GM12878 (cell line): ENCODE results near the gene LAP3. TPM values are rescaled to one million over a fixed set of nuclear protein-coding genes. Genes with fewer than 3 reads are reported as not detected.

Experiments
- ATAC-seq: fragments of 200-7000 bp; cut with Tn5 transposase; 3 replicates; pipeline ENCODE4 v1.9.1; 2020; ENCODE audit warnings: mild to moderate bottlenecking, moderate library complexity
- BruUV-seq: library from RNA; stranded (reverse); fragments of 400-500 nt; replicated peaks from 2 replicates; lab custom pipeline; 2021; lab: Mats Ljungman, UMichigan
- CTCF ChIA-PET: fragments of 300-600 bp; sonication (Branson Sonifier 250); formaldehyde crosslinking; extraction: SDS; loops from one replicate; lab custom pipeline; 2021; ENCODE audit warnings: inconsistent platforms; lab: Yijun Ruan, JAX
- POLR2A ChIA-PET: fragments of 350-600 bp; formaldehyde crosslinking; extraction: SDS; loops from one replicate; lab custom pipeline; 2021; ENCODE audit warnings: inconsistent platforms; lab: Charles Lee
- RAD21 ChIA-PET: fragments of 300-600 bp; sonication (Branson Sonifier 250); formaldehyde crosslinking; loops from one replicate; lab custom pipeline; 2023; ENCODE audit warnings: antibody characterized with exemption; ENCODE audit not compliant: unreplicated experiment; lab: Charles Lee
- SMC1A ChIA-PET: fragments of 300-600 bp; sonication (Branson Sonifier 250); formaldehyde crosslinking; loops from one replicate; lab custom pipeline; 2023; ENCODE audit not compliant: unreplicated experiment, uncharacterized antibody; lab: Charles Lee
- DNase-seq: peaks from one replicate; pipeline ENCODE4 v3.0.0-alpha.2; 2011; ENCODE audit warnings: low read depth, low spot score
- FAIRE-seq: peaks from 3 replicates; lab custom pipeline; 2011; peaks lifted over from hg19 to GRCh38; lab: Jason Lieb, UNC
- H2AFZ ChIP-seq: 2 replicates; pipeline ENCODE4 v1.6.0; 2011; ENCODE audit warnings: low read depth, low read length, control low read depth; ENCODE audit not compliant: control insufficient read depth
- H3K27ac ChIP-seq: 2 replicates; pipeline ENCODE4 v1.5.1; 2011; ENCODE audit warnings: control low read depth; ENCODE audit not compliant: control insufficient read depth, insufficient read depth
- H3K27me3 ChIP-seq, 2 experiments: replicated peaks in 1 of 2; 2 replicates each; pipeline versions ENCODE4 v1.6.0 to v1.6.1; 2011; ENCODE audit warnings: low read length in 1 of 2; ENCODE audit not compliant: control insufficient read depth in 2 of 2, insufficient read depth in 2 of 2
- H3K36me3 ChIP-seq, 2 experiments: 2 replicates each; pipeline ENCODE4 v1.5.1; 2011; ENCODE audit warnings: low read length in 1 of 2; ENCODE audit not compliant: control insufficient read depth in 2 of 2, insufficient read depth in 2 of 2
- H3K4me1 ChIP-seq: 2 replicates; pipeline ENCODE4 v1.6.1; 2011; ENCODE audit warnings: mild to moderate bottlenecking, low read length, moderate library complexity, mixed read lengths; ENCODE audit not compliant: control insufficient read depth, insufficient read depth
- H3K4me2 ChIP-seq: 2 replicates; pipeline ENCODE4 v1.6.0; 2011; ENCODE audit warnings: control low read depth; ENCODE audit not compliant: control insufficient read depth, insufficient read depth
- H3K4me3 ChIP-seq: fragments of 200-600 bp; sonication (generic); 2 replicates; pipeline ENCODE4 v1.5.1; 2016
- H3K79me2 ChIP-seq: 2 replicates; pipeline ENCODE4 v1.6.0; 2011; ENCODE audit warnings: low read length; ENCODE audit not compliant: control insufficient read depth, insufficient read depth
- H3K9ac ChIP-seq: 2 replicates; pipeline ENCODE4 v1.8.0; 2011; ENCODE audit warnings: low read length, control low read depth, mixed read lengths; ENCODE audit not compliant: control insufficient read depth, insufficient read depth
- H3K9me3 ChIP-seq: replicated peaks from 3 replicates; pipeline ENCODE4 v1.5.1; 2011; ENCODE audit warnings: mild to moderate bottlenecking, low read length; ENCODE audit not compliant: control insufficient read depth, insufficient read depth
- H4K20me1 ChIP-seq: 2 replicates; pipeline ENCODE4 v1.6.0; 2011; ENCODE audit not compliant: control insufficient read depth, insufficient read depth
- CREM ChIP-seq: IDR thresholded peaks from 2 replicates; pipeline ENCODE4 v1.6.1; 2014; ENCODE audit warnings: antibody characterized with exemption, low read depth
- MTA3 ChIP-seq: IDR thresholded peaks from 2 replicates; pipeline ENCODE4 v1.6.1; 2012; ENCODE audit warnings: low read length, inconsistent platforms, borderline replicate concordance
- TCF3 ChIP-seq: IDR thresholded peaks from 2 replicates; pipeline ENCODE4 v1.6.1; 2012; ENCODE audit warnings: low read depth, mild to moderate bottlenecking, low read length, borderline replicate concordance; ENCODE audit not compliant: insufficient read depth
- WGBS: methylation state at CpG from one replicate; pipeline ENCODE4 v1.1.6; 2016; ENCODE audit warnings: low lambda C conversion rate; ENCODE audit not compliant: insufficient replicate concordance, insufficient coverage; ENCODE audit errors: missing lambda C conversion rate; 5-methylcytosine and 5-hydroxymethylcytosine counted together
- in situ Hi-C: fragments of 300-500 bp; cut with MboI; formaldehyde crosslinking; loops from 9 replicates; pipeline ENCODE4 v1.14.3; 2018; ENCODE audit warnings: mixed read lengths
- intact Hi-C: fragments of 100-400 bp; cut with micrococcal nuclease; formaldehyde crosslinking; loops from one replicate; pipeline ENCODE4 v1.14.2; 2022; ENCODE audit not compliant: unreplicated experiment
- polyA plus RNA-seq, 11 experiments: library from polyadenylated mRNA; depleted of rRNA in 4 of 11; unstranded in 6 of 11; stranded (reverse) in 5 of 11; fragments of >200 nt; fragmentation: Nextera tagmentation in 4 of 11; fragmentation: Illumina TruSeq in 1 of 11; extraction: Ambion mirVana in 4 of 11; extraction: Trizol in 1 of 11; gene quantifications; 1 replicate in 1 of 11; 2 replicates in 10 of 11; pipeline versions ENCODE4 v1.2.1 to v1.2.3, GENCODE V29; 2011 to 2016; ENCODE audit warnings: inconsistent platforms in 2 of 11, missing spikeins in 2 of 11, low read depth in 1 of 11
- total RNA-seq, 4 experiments: library from RNA; depleted of rRNA in 3 of 4; stranded (reverse); fragments of >200 nt in 3 of 4; fragmentation: Illumina TruSeq in 1 of 4; extraction: Trizol in 1 of 4; gene quantifications; 2 replicates each; pipeline versions ENCODE4 v1.2.1 to v1.2.3, GENCODE V29; 2013 to 2021
- TF ChIP-seq, protein P1 (sequence below): IDR thresholded peaks from 2 replicates; pipeline ENCODE4 v1.6.1; 2012; ENCODE audit warnings: improper control_type of control experiment, low read depth, low read length; ENCODE audit not compliant: insufficient replicate concordance
- TF ChIP-seq, protein P2 (sequence below): fragments of 450-650 bp; IDR thresholded peaks from 2 replicates; pipeline ENCODE4 v1.6.1; 2016; ENCODE audit warnings: mild to moderate bottlenecking

LAP3 gene
- total and polyA plus RNA-seq, 10 of the 15 experiments (the other 5 are each of a cell fraction or from before 2014, with no cell fraction given), result 134 to 249 (median 204) TPM

DNA sequence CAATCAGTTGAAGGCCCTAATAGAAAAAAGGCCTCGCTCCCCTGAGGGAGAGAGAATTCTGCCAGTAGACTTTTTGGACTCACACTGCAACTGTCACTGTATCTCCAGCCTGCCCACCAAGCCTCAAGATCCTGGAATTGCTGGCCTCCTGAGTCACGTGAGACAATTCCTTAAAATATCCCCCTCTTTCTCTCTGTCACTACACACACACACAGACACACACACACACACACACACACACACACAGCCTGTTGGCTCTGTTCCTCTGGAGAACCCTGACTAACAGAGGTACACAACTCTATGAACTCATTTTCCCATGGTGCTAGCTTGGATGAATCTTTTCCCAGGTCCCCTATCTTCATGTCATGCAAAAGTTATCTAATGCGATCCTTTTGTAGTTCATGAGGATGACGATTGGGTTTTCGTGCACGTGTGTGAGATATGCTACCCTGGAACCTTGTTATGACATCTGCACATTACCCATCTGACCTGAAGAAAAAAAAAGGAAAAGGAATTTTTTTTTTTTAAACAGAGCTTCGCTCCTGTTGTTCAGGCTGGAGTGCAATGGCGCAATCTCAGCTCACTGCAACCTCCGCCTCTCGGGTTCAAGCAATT is 48.3 kb upstream of the LAP3 start (continued):
- TF ChIP-seq, protein P1, sequence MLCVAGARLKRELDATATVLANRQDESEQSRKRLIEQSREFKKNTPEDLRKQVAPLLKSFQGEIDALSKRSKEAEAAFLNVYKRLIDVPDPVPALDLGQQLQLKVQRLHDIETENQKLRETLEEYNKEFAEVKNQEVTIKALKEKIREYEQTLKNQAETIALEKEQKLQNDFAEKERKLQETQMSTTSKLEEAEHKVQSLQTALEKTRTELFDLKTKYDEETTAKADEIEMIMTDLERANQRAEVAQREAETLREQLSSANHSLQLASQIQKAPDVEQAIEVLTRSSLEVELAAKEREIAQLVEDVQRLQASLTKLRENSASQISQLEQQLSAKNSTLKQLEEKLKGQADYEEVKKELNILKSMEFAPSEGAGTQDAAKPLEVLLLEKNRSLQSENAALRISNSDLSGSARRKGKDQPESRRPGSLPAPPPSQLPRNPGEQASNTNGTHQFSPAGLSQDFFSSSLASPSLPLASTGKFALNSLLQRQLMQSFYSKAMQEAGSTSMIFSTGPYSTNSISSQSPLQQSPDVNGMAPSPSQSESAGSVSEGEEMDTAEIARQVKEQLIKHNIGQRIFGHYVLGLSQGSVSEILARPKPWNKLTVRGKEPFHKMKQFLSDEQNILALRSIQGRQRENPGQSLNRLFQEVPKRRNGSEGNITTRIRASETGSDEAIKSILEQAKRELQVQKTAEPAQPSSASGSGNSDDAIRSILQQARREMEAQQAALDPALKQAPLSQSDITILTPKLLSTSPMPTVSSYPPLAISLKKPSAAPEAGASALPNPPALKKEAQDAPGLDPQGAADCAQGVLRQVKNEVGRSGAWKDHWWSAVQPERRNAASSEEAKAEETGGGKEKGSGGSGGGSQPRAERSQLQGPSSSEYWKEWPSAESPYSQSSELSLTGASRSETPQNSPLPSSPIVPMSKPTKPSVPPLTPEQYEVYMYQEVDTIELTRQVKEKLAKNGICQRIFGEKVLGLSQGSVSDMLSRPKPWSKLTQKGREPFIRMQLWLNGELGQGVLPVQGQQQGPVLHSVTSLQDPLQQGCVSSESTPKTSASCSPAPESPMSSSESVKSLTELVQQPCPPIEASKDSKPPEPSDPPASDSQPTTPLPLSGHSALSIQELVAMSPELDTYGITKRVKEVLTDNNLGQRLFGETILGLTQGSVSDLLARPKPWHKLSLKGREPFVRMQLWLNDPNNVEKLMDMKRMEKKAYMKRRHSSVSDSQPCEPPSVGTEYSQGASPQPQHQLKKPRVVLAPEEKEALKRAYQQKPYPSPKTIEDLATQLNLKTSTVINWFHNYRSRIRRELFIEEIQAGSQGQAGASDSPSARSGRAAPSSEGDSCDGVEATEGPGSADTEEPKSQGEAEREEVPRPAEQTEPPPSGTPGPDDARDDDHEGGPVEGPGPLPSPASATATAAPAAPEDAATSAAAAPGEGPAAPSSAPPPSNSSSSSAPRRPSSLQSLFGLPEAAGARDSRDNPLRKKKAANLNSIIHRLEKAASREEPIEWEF, result no peak
- TF ChIP-seq CREM, result no peak

DNA sequence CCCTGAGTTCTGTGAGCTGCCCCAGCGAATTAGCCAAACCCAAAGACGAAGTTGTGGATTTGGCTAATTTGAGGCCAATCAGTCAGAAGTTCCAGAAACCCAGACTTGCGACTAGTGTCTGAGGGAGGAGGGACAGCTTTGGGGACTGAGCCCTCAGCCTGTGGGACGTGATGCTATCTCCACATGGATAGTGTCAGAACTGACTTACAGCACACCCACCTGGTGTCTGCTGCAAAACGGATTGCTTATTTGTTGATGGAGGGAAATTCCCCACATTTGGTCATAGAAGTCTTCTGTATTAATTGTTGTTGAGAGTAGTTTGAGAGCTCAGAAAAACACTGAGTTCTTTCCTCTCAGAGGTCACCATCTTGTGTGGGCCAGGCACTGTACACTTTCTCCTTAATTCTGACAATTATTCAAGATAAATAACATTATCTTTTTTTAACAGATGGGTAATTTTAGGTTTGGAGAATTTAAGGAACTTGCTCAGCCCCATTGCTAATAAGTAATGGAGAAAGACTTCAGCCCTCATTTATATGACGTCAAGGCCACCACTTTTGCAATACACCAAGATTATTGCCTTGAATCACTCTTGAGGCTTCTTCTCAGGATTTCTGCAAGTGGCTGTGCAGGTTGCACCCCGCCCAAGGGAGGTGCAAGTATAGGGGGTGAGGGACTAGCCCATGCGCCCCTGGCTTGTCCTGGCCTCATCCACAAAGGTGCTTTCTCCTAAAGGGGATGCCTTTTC is 45.3 kb upstream of the LAP3 start:
- no TSS peak for BruUV-seq
- Histone ChIP-seq H2AFZ (no peak overlapping the region), H3K9ac (no peak overlapping the region), H3K9me3 (no peaks in the 10 kb centered on the region), H3K27ac (no peak overlapping the region), H3K79me2 (no peaks in the 10 kb centered on the region), H3K4me3 (no peak overlapping the region), H3K36me3 (no peaks in the 10 kb centered on the region), H3K4me2 (no peak overlapping the region), H3K4me1 (no peaks in the 10 kb centered on the region), H4K20me1 (no peaks in the 10 kb centered on the region), H3K27me3 (no peaks in the 10 kb centered on the region)
- 24% methylated on average over 8 of the region's 8 CpGs for WGBS
- POLR2A ChIA-PET, result no interaction called here
- intact Hi-C loops (no loop called here), in situ Hi-C loops (no loop called here)
- SMC1A ChIA-PET, result interaction anchor here (0.9 kb wide), 1 partner anchor 60 kb away, joined by 3 read pairs; no protein-coding TSS in a partner anchor
- RAD21 ChIA-PET, result no interaction called here
- ATAC-seq, result peak; percentile 48
- DNase-seq, result no peak
- FAIRE-seq, result no peak
- no peak for TF ChIP-seq TCF3
- TF ChIP-seq MTA3, result no peak
- TF ChIP-seq, protein P2, sequence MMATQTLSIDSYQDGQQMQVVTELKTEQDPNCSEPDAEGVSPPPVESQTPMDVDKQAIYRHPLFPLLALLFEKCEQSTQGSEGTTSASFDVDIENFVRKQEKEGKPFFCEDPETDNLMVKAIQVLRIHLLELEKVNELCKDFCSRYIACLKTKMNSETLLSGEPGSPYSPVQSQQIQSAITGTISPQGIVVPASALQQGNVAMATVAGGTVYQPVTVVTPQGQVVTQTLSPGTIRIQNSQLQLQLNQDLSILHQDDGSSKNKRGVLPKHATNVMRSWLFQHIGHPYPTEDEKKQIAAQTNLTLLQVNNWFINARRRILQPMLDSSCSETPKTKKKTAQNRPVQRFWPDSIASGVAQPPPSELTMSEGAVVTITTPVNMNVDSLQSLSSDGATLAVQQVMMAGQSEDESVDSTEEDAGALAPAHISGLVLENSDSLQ, result no peak
- CTCF ChIA-PET, result interaction anchor here (0.9 to 2.0 kb wide), 2 partner anchors 17 to 21 kb away, joined by 3 to 4 read pairs; no protein-coding TSS in a partner anchor
